HEK293 (cell line): ENCODE data around the gene SLC9A9.

Source experiments
- CTCF ChIA-PET: fragments of 350-600 bp; formaldehyde crosslinking; extraction: SDS; loops from one replicate; lab custom pipeline; 2021; ENCODE audit warnings: antibody characterized with exemption; lab: Yijun Ruan, JAX
- POLR2A ChIA-PET: fragments of 300-600 bp; formaldehyde crosslinking; extraction: SDS; loops from one replicate; lab custom pipeline; 2020; ENCODE audit warnings: antibody characterized with exemption, inconsistent platforms; lab: Yijun Ruan, JAX
- H3K27ac ChIP-seq: fragments of 200-500 bp; sonication (Bioruptor generic); 2 replicates; pipeline ENCODE4 v1.5.1; 2014; ENCODE audit warnings: low read depth, low read length, control low read depth, inconsistent platforms; ENCODE audit errors: extremely low read depth
- H3K36me3 ChIP-seq, 2 experiments: fragments of 200-500 bp in 1 of 2; sonication (Bioruptor generic) in 1 of 2; 1 replicate in 1 of 2; 2 replicates in 1 of 2; pipeline ENCODE4 v1.5.1; 2014 to 2017; ENCODE audit warnings: inconsistent platforms in 2 of 2, low read length in 2 of 2; ENCODE audit not compliant: control insufficient read depth in 2 of 2, insufficient read depth in 1 of 2
- H3K4me1 ChIP-seq: fragments of 200-500 bp; sonication (Bioruptor generic); 2 replicates; pipeline ENCODE4 v1.5.1; 2014; ENCODE audit warnings: mild to moderate bottlenecking, low read length, inconsistent platforms; ENCODE audit not compliant: control insufficient read depth, insufficient read depth
- H3K4me3 ChIP-seq: 2 replicates; pipeline ENCODE4 v1.5.1; 2011; ENCODE audit warnings: low read depth, mild to moderate bottlenecking, control low read depth, low read length, moderate library complexity
- H3K9me3 ChIP-seq: fragments of 200-500 bp; sonication (Bioruptor generic); 2 replicates; pipeline ENCODE4 v1.5.1; 2014; ENCODE audit warnings: low read depth, low read length, inconsistent platforms; ENCODE audit not compliant: control insufficient read depth, insufficient read depth
- FEZF1 ChIP-seq: fragments of 450-650 bp; formaldehyde crosslinking; IDR thresholded peaks from 2 replicates; pipeline ENCODE4 v1.5.1; 2016; ENCODE audit warnings: missing biosample characterization, missing genetic modification characterization
- GFI1B ChIP-seq: fragments of 450-650 bp; formaldehyde crosslinking; IDR thresholded peaks from 2 replicates; pipeline ENCODE4 v1.5.1; 2016; ENCODE audit warnings: missing biosample characterization, missing genetic modification characterization
- KLF9 ChIP-seq: fragments of 450-650 bp; formaldehyde crosslinking; IDR thresholded peaks from 2 replicates; pipeline ENCODE4 v1.5.1; 2016; ENCODE audit warnings: missing biosample characterization, missing genetic modification characterization, low read depth
- MEIS1 ChIP-seq: sonication (generic); formaldehyde crosslinking; IDR thresholded peaks from 2 replicates; pipeline ENCODE4 v1.8.1; 2022; ENCODE audit warnings: missing genetic modification reagents, mild to moderate bottlenecking, borderline replicate concordance
- OVOL3 ChIP-seq: fragments of 450-650 bp; formaldehyde crosslinking; IDR thresholded peaks from 2 replicates; pipeline ENCODE4 v1.5.1; 2016; ENCODE audit warnings: missing biosample characterization, missing genetic modification characterization
- PRDM1 ChIP-seq: fragments of 450-650 bp; formaldehyde crosslinking; IDR thresholded peaks from 2 replicates; pipeline ENCODE4; 2016; ENCODE audit warnings: missing biosample characterization, missing genetic modification characterization
- SP7 ChIP-seq: fragments of 450-650 bp; formaldehyde crosslinking; IDR thresholded peaks from 2 replicates; pipeline ENCODE4 v1.5.1; 2016; ENCODE audit warnings: missing biosample characterization, missing genetic modification characterization
- YY1 ChIP-seq: fragments of 450-650 bp; formaldehyde crosslinking; IDR thresholded peaks from 2 replicates; pipeline ENCODE4 v1.5.1; 2018; ENCODE audit warnings: missing biosample characterization, missing genetic modification characterization
- ZBTB1 ChIP-seq: fragments of 450-650 bp; formaldehyde crosslinking; IDR thresholded peaks from 2 replicates; pipeline ENCODE4 v1.5.1; 2016; ENCODE audit warnings: missing biosample characterization, missing genetic modification characterization
- ZBTB21 ChIP-seq: fragments of 450-650 bp; formaldehyde crosslinking; IDR thresholded peaks from 2 replicates; pipeline ENCODE4 v1.5.1; 2017; ENCODE audit warnings: missing biosample characterization, missing genetic modification characterization
- ZBTB8A ChIP-seq: fragments of 450-650 bp; formaldehyde crosslinking; IDR thresholded peaks from 2 replicates; pipeline ENCODE4 v1.5.1; 2016; ENCODE audit warnings: missing biosample characterization, missing genetic modification characterization
- ZFP3 ChIP-seq: fragments of 450-650 bp; formaldehyde crosslinking; IDR thresholded peaks from 2 replicates; pipeline ENCODE4 v1.5.1; 2016; ENCODE audit warnings: low read depth, missing biosample characterization, missing genetic modification characterization
- ZIC2 ChIP-seq: fragments of 450-650 bp; formaldehyde crosslinking; IDR thresholded peaks from 2 replicates; pipeline ENCODE4 v1.5.1; 2016; ENCODE audit warnings: missing biosample characterization, missing genetic modification characterization
- ZNF175 ChIP-seq: fragments of 450-650 bp; formaldehyde crosslinking; IDR thresholded peaks from 2 replicates; pipeline ENCODE4 v1.5.1; 2016; ENCODE audit warnings: missing biosample characterization, missing genetic modification characterization
- ZNF184 ChIP-seq: fragments of 450-650 bp; IDR thresholded peaks from 2 replicates; pipeline ENCODE4 v1.5.1; 2018; ENCODE audit warnings: missing biosample characterization, mild to moderate bottlenecking, missing genetic modification characterization
- ZNF202 ChIP-seq: fragments of 450-650 bp; formaldehyde crosslinking; IDR thresholded peaks from 2 replicates; pipeline ENCODE4 v1.5.1; 2016; ENCODE audit warnings: missing biosample characterization, missing genetic modification characterization, borderline replicate concordance
- ZNF23 ChIP-seq: fragments of 450-650 bp; formaldehyde crosslinking; IDR thresholded peaks from 2 replicates; pipeline ENCODE4 v1.5.1; 2016; ENCODE audit warnings: missing biosample characterization, missing genetic modification characterization, borderline replicate concordance
- ZNF292 ChIP-seq: fragments of 450-650 bp; formaldehyde crosslinking; IDR thresholded peaks from 2 replicates; pipeline ENCODE4 v1.5.1; 2016; ENCODE audit warnings: low read depth, missing biosample characterization, missing genetic modification characterization, borderline replicate concordance
- ZNF555 ChIP-seq: fragments of 450-650 bp; formaldehyde crosslinking; conservative IDR thresholded peaks from 2 replicates; pipeline ENCODE4 v1.5.1; 2017; ENCODE audit warnings: missing biosample characterization, mild to moderate bottlenecking, missing genetic modification characterization, inconsistent platforms
- ZNF658 ChIP-seq: fragments of 450-650 bp; formaldehyde crosslinking; IDR thresholded peaks from 2 replicates; pipeline ENCODE4; 2016; ENCODE audit warnings: missing biosample characterization, missing genetic modification characterization
- ZNF707 ChIP-seq: fragments of 450-650 bp; formaldehyde crosslinking; IDR thresholded peaks from 2 replicates; pipeline ENCODE4 v1.5.1; 2016; ENCODE audit warnings: missing biosample characterization, missing genetic modification characterization
- ZNF768 ChIP-seq: fragments of 450-650 bp; formaldehyde crosslinking; IDR thresholded peaks from 2 replicates; pipeline ENCODE4 v1.5.1; 2018; ENCODE audit warnings: missing biosample characterization, mild to moderate bottlenecking, missing genetic modification characterization
- TF ChIP-seq, protein P1 (sequence below): fragments of 450-650 bp; formaldehyde crosslinking; IDR thresholded peaks from 2 replicates; pipeline ENCODE4 v1.5.1; 2016; ENCODE audit warnings: missing biosample characterization, missing genetic modification characterization
- TF ChIP-seq, protein P2 (sequence below): fragments of 450-650 bp; formaldehyde crosslinking; IDR thresholded peaks from 2 replicates; pipeline ENCODE4 v1.5.1; 2016; ENCODE audit warnings: missing biosample characterization, missing genetic modification characterization

The SLC9A9 gene

DNA sequence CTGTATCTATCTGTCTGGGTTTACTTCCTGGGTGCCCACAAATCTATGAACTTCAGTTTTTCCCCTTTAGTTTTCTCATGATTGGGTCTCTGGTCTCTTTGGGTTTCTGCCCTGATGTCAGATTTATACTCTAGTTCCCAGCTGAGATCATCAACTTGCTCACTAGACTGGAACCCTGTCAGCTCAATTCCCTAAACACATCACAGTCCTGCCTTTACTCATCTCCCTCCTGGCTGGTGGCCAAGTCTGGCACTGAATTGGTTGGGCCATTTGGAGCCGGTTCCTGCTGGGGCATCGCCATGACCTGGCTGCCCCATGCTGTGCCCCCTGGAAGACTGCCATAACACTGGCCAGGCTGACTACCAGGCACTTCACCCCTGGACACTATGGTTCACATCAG lies 383.4 kb downstream of the SLC9A9 start:
- CTCF ChIA-PET, result interaction anchor here (0.5 kb wide), 1 partner anchor 185 kb away, joined by 4 read pairs; no protein-coding TSS in a partner anchor
- Histone ChIP-seq H3K4me3 (no peak overlapping the region), H3K36me3 (no peaks in the 10 kb centered on the region), H3K9me3 (no peaks in the 10 kb centered on the region), H3K4me1 (no peaks in the 10 kb centered on the region), H3K27ac (no peak overlapping the region)
- no peak for TF ChIP-seq ZFP3
- TF ChIP-seq, protein P1, sequence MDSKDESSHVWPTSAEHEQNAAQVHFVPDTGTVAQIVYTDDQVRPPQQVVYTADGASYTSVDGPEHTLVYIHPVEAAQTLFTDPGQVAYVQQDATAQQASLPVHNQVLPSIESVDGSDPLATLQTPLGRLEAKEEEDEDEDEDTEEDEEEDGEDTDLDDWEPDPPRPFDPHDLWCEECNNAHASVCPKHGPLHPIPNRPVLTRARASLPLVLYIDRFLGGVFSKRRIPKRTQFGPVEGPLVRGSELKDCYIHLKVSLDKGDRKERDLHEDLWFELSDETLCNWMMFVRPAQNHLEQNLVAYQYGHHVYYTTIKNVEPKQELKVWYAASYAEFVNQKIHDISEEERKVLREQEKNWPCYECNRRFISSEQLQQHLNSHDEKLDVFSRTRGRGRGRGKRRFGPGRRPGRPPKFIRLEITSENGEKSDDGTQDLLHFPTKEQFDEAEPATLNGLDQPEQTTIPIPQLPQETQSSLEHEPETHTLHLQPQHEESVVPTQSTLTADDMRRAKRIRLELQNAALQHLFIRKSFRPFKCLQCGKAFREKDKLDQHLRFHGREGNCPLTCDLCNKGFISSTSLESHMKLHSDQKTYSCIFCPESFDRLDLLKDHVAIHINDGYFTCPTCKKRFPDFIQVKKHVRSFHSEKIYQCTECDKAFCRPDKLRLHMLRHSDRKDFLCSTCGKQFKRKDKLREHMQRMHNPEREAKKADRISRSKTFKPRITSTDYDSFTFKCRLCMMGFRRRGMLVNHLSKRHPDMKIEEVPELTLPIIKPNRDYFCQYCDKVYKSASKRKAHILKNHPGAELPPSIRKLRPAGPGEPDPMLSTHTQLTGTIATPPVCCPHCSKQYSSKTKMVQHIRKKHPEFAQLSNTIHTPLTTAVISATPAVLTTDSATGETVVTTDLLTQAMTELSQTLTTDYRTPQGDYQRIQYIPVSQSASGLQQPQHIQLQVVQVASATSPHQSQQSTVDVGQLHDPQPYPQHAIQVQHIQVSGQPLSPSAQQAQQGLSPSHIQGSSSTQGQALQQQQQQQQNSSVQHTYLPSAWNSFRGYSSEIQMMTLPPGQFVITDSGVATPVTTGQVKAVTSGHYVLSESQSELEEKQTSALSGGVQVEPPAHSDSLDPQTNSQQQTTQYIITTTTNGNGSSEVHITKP (tag by site-specific recombination), result no peak
- 0 out of 2 replicates have a peak, but pooled peaks have one; percentile 9 for TF ChIP-seq ZBTB21 (tag by site-specific recombination)
- no peak for TF ChIP-seq SP7 (tag by site-specific recombination)
- TF ChIP-seq ZIC2, result peak; percentile 77
- no peak for TF ChIP-seq ZBTB1 (tag by site-specific recombination)
- TF ChIP-seq PRDM1 (tag by site-specific recombination), result no peak
- TF ChIP-seq ZNF175 (tag by site-specific recombination), result no peak
- no peak for TF ChIP-seq ZNF658 (tag by site-specific recombination)
- POLR2A ChIA-PET, result no interaction called here

GRCh38 chr3:143455480-143455879 lies 392.8 kb downstream of the SLC9A9 start:
- POLR2A ChIA-PET, result interaction anchor here (0.6 kb wide), 1 partner anchor 455 kb away, joined by 3 read pairs; no protein-coding TSS in a partner anchor
- no peaks in the 10 kb centered on the region for H3K9me3 ChIP-seq
- TF ChIP-seq ZBTB8A (no peak), ZNF707 (tag by site-specific recombination) (no peak), ZNF202 (no peak), ZNF23 (tag by site-specific recombination) (no peak), ZNF658 (tag by site-specific recombination) (no peak), ZNF555 (tag by site-specific recombination) (no peak), YY1 (tag by site-specific recombination) (no peak), MEIS1 (CRISPR knock-in tag) (no peak), ZNF184 (tag by site-specific recombination) (no peak), OVOL3 (tag by site-specific recombination) (no peak), KLF9 (tag by site-specific recombination) (no peak), ZNF768 (tag by site-specific recombination) (no peak), GFI1B (tag by site-specific recombination) (no peak), FEZF1 (tag by site-specific recombination) (no peak), ZNF292 (tag by site-specific recombination) (no peak)
- TF ChIP-seq, protein P2, sequence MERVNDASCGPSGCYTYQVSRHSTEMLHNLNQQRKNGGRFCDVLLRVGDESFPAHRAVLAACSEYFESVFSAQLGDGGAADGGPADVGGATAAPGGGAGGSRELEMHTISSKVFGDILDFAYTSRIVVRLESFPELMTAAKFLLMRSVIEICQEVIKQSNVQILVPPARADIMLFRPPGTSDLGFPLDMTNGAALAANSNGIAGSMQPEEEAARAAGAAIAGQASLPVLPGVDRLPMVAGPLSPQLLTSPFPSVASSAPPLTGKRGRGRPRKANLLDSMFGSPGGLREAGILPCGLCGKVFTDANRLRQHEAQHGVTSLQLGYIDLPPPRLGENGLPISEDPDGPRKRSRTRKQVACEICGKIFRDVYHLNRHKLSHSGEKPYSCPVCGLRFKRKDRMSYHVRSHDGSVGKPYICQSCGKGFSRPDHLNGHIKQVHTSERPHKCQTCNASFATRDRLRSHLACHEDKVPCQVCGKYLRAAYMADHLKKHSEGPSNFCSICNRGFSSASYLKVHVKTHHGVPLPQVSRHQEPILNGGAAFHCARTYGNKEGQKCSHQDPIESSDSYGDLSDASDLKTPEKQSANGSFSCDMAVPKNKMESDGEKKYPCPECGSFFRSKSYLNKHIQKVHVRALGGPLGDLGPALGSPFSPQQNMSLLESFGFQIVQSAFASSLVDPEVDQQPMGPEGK (tag by site-specific recombination), result no peak
- no peaks in the 10 kb centered on the region for H3K4me1 ChIP-seq
- H3K27ac ChIP-seq, result no peak overlapping the region
- CTCF ChIA-PET, result no interaction called here
- no peaks in the 10 kb centered on the region for H3K36me3 ChIP-seq
- no peak overlapping the region for H3K4me3 ChIP-seq
